Posterior vena cava (tissue), 2 donors: Measurements from ENCODE around the gene SLC25A19. TPM values are rescaled to one million over a fixed set of nuclear protein-coding genes. Genes with fewer than 3 reads are reported as not detected.

Source experiments
- DNase-seq: peaks from one replicate; pipeline ENCODE4 v3.0.0-alpha.2; 2020; ENCODE audit warnings: low spot score
- intact Hi-C, 2 donors: fragments of 100-400 bp; cut with DNase I; formaldehyde crosslinking; loops; one replicate each; pipeline versions ENCODE4 v1.14.1 to v1.14.2; 2022 to 2023
- total RNA-seq, 2 donors: library from RNA; stranded (reverse); fragmentation: NEBNext Ultra II Directional; extraction: Animal tissue kit (Norgen Biotek cat#: 25700); gene quantifications; one replicate each; pipeline ENCODE4 v1.2.1, GENCODE V29; 2021
- donor health status: DM: yes; HTN: yes; CAD: no.
- donor health status: DM: yes; HTN: yes; CAD: no.

SLC25A19 gene
- total RNA-seq, 2 donors from 2014 or later: 9.9 to 14.6 TPM

- DNase-seq: no peak
- intact Hi-C loops: no loop called here
Measured at GRCh38 chr17:75249564-75249963, 39.7 kb downstream of the SLC25A19 start.

- intact Hi-C loops: no loop called here
- DNase-seq: no peak
Measured at GRCh38 chr17:75246404-75246803, 42.8 kb downstream of the SLC25A19 start.

- intact Hi-C loops: no loop called here
- no peak for DNase-seq
Measured at GRCh38 chr17:75245011-75245410, 44.2 kb downstream of the SLC25A19 start.

- DNase-seq: no peak
- intact Hi-C loops: no loop called here
Measured at GRCh38 chr17:75244133-75244866, 44.9 kb downstream of the SLC25A19 start.

- DNase-seq: no peak
- intact Hi-C loops: no loop called here
Measured at GRCh38 chr17:75242461-75243042, 46.7 kb downstream of the SLC25A19 start.

- DNase-seq: no peak
- intact Hi-C loops: no loop called here
Measured at GRCh38 chr17:75241996-75242460, 47.2 kb downstream of the SLC25A19 start.

- DNase-seq: no peak
- intact Hi-C loops: no loop called here
Measured at GRCh38 chr17:75241502-75241901, 47.7 kb downstream of the SLC25A19 start.

- no peak for DNase-seq
- intact Hi-C loops: no loop called here
Measured at GRCh38 chr17:75241143-75241430, 48.1 kb downstream of the SLC25A19 start.

- no peak for DNase-seq
- intact Hi-C loops: no loop called here
Measured at GRCh38 chr17:75240394-75241142, 48.7 kb downstream of the SLC25A19 start.

- intact Hi-C loops: no loop called here
- DNase-seq: no peak
Measured at GRCh38 chr17:75239778-75240393, 49.3 kb downstream of the SLC25A19 start.

GRCh38 chr17:75239214-75239613, 50.0 kb downstream of the SLC25A19 start:
- no peak for DNase-seq
- intact Hi-C loops: no loop called here

GRCh38 chr17:75238684-75239191, 50.5 kb downstream of the SLC25A19 start:
- no peak for DNase-seq
- intact Hi-C loops: no loop called here

- DNase-seq: no peak
- intact Hi-C loops: no loop called here
Measured at GRCh38 chr17:75238020-75238580, 51.1 kb downstream of the SLC25A19 start.

- intact Hi-C loops: no loop called here
- no peak for DNase-seq
Measured at GRCh38 chr17:75237100-75238014, 51.9 kb downstream of the SLC25A19 start.

- no peak for DNase-seq
- intact Hi-C loops: no loop called here
Measured at GRCh38 chr17:75232786-75233185, 56.4 kb downstream of the SLC25A19 start.

GRCh38 chr17:75231741-75232464, 57.3 kb downstream of the SLC25A19 start:
- intact Hi-C loops: no loop called here
- DNase-seq: no peak

GRCh38 chr17:75231071-75231470, 58.2 kb downstream of the SLC25A19 start:
- intact Hi-C loops: no loop called here
- DNase-seq: peak; percentile 59

GRCh38 chr17:75228847-75229246, 60.4 kb downstream of the SLC25A19 start:
- intact Hi-C loops: no loop called here
- no peak for DNase-seq
